GM21717 (cell line): Measurements from ENCODE around the gene TEAD4.

Experiments
- ATAC-seq: cut with Tn5 transposase; IDR thresholded peaks from one replicate; pipeline ENCODE4 v1.9.1; 2021; ENCODE audit warnings: mild to moderate bottlenecking, moderate library complexity; ENCODE audit not compliant: unreplicated experiment

TEAD4 gene

GRCh38 chr12:2960390-2960956 lies 1.3 kb downstream of the TEAD4 start:
- no peak for ATAC-seq

GRCh38 chr12:2960996-2961616 lies 1.9 kb downstream of the TEAD4 start:
- ATAC-seq = no peak

GRCh38 chr12:2961705-2962104 lies 2.5 kb downstream of the TEAD4 start:
- ATAC-seq = no peak

GRCh38 chr12:2963154-2963759 lies 4.1 kb downstream of the TEAD4 start:
- ATAC-seq = no peak

- no peak for ATAC-seq
Observed at GRCh38 chr12:2963760-2964292, 4.6 kb downstream of the TEAD4 start.

- ATAC-seq = no peak
Observed at GRCh38 chr12:2967651-2968050, 8.5 kb downstream of the TEAD4 start.

- no peak for ATAC-seq
Observed at GRCh38 chr12:2970744-2971143, 11.5 kb downstream of the TEAD4 start.

GRCh38 chr12:2973566-2973965 lies 14.4 kb downstream of the TEAD4 start:
- no peak for ATAC-seq

GRCh38 chr12:2974560-2974971 lies 15.4 kb downstream of the TEAD4 start:
- ATAC-seq = no peak

- ATAC-seq = no peak
Observed at GRCh38 chr12:2976581-2976996, 17.4 kb downstream of the TEAD4 start.

- no peak for ATAC-seq
Observed at GRCh38 chr12:2977776-2978175, 18.6 kb downstream of the TEAD4 start.

- ATAC-seq = no peak
Observed at GRCh38 chr12:2979806-2980205, 20.6 kb downstream of the TEAD4 start.

GRCh38 chr12:2980630-2981029 lies 21.4 kb downstream of the TEAD4 start:
- ATAC-seq = no peak

GRCh38 chr12:2982361-2982760 lies 23.2 kb downstream of the TEAD4 start:
- ATAC-seq = no peak

GRCh38 chr12:2984249-2984648 lies 25.1 kb downstream of the TEAD4 start:
- ATAC-seq = no peak

GRCh38 chr12:2984698-2985097 lies 25.5 kb downstream of the TEAD4 start:
- ATAC-seq = no peak

- ATAC-seq = no peak
Observed at GRCh38 chr12:2986876-2987275, 27.7 kb downstream of the TEAD4 start.

- ATAC-seq = no peak
Observed at GRCh38 chr12:2988494-2988893, 29.3 kb downstream of the TEAD4 start.

- ATAC-seq = no peak
Observed at GRCh38 chr12:2992724-2993123, 33.5 kb downstream of the TEAD4 start.

- no peak for ATAC-seq
Observed at GRCh38 chr12:2997989-2998670, 38.9 kb downstream of the TEAD4 start.

- no peak for ATAC-seq
Observed at GRCh38 chr12:2998789-2999264, 39.6 kb downstream of the TEAD4 start.
